Left lung (tissue), 10 donors: ENCODE results near the gene S100A16. TPM values are rescaled to one million over a fixed set of nuclear protein-coding genes. Genes with fewer than 3 reads are reported as not detected.

ENCODE experiments used
- ATAC-seq: fragments of 200-7000 bp; cut with Tn5 transposase; one replicate; pipeline ENCODE4 v1.9.1; 2020; ENCODE audit warnings: moderate library complexity
- DNase-seq, 4 donors: peaks; one replicate each; pipeline ENCODE4 v3.0.0-alpha.2; 2013 to 2020
- H3K27ac ChIP-seq, 2 donors: fragments of 200-600 bp; sonication (generic) in 1 of 2; one replicate each; pipeline versions ENCODE4 v1.5.0 to v1.8.0; 2020 to 2021
- H3K27me3 ChIP-seq, 2 donors: fragments of 200-600 bp; sonication (generic) in 1 of 2; one replicate each; pipeline versions ENCODE4 v1.5.0 to v1.8.0; 2020 to 2021
- H3K36me3 ChIP-seq, 2 donors: fragments of 200-600 bp; sonication (generic) in 1 of 2; one replicate each; pipeline versions ENCODE4 v1.5.0 to v1.8.0; 2020 to 2021
- H3K4me1 ChIP-seq, 2 donors: fragments of 200-600 bp; one replicate each; pipeline ENCODE4 v1.8.0; 2021
- H3K4me3 ChIP-seq, 2 donors: fragments of 200-600 bp; sonication (generic) in 1 of 2; one replicate each; pipeline versions ENCODE4 v1.5.0 to v1.8.0; 2020 to 2021; ENCODE audit warnings: mild to moderate bottlenecking in 1 of 2
- H3K9me3 ChIP-seq, 2 donors: fragments of 200-600 bp; sonication (generic) in 1 of 2; one replicate each; pipeline versions ENCODE4 v1.5.0 to v1.8.0; 2020 to 2021
- CTCF ChIP-seq, 2 donors: fragments of 200-600 bp; sonication (generic) in 1 of 2; IDR thresholded peaks; one replicate each; pipeline versions ENCODE4 v1.5.0 to v1.8.0; 2021; ENCODE audit warnings: antibody characterized with exemption in 2 of 2
- intact Hi-C, 2 donors: fragments of 100-400 bp; cut with DNase I; formaldehyde crosslinking; loops; one replicate each; pipeline versions ENCODE4 v1.11.2 to v1.14.2; 2022
- polyA plus RNA-seq, 6 donors: library from polyadenylated mRNA; unstranded; fragments of 120-200 nt; gene quantifications; one replicate each; pipeline ENCODE4 v1.2.1, GENCODE V29; 2013; ENCODE audit not compliant: insufficient read length in 6 of 6
- total RNA-seq, 2 donors: library from RNA; stranded (reverse); fragmentation: NEBNext Ultra II Directional; extraction: Animal tissue kit (Norgen Biotek cat#: 25700); gene quantifications; one replicate each; pipeline ENCODE4 v1.2.1, GENCODE V29; 2021
- donor health status: DM: no; HTN: yes; CAD: no.
- donor health status: DM: no; HTN: no; CAD: no.

S100A16 gene
- total and polyA plus RNA-seq, 8 donors: 118 to 160 (median 144) TPM

- DNase-seq (peak in 3 of 4 donors; percentile 77 to 89 (median 86)), ATAC-seq (peak; percentile 77)
- H3K27ac ChIP-seq: peak within 1 kb of the TSS; percentile 63 to 69
- H3K36me3 ChIP-seq: peaks cover 0 to 12% of the 10 kb centered on the region in 2 donors
- H3K9me3 ChIP-seq: no peaks in the 10 kb centered on the region
- no peak for TF ChIP-seq CTCF (IDR thresholded peaks at IDR 0.05)
- H3K4me3 ChIP-seq: peak within 1 kb of the TSS; percentile 12 to 38
- peaks cover 10 to 27% of the 10 kb centered on the region in 2 donors for H3K4me1 ChIP-seq
- intact Hi-C loops: no loop called here
- H3K27me3 ChIP-seq: no peaks in the 10 kb centered on the region
Observed at GRCh38 chr1:153616144-153616916, 3.4 kb upstream of the S100A16 start, which contains the start of gene S100A14. S100A14 (minus strand) TSS chr1:153616325; CDS start chr1:153615858, 467 bp downstream.

GRCh38 chr1:153615406-153615805 is 2.5 kb upstream of the S100A16 start:
- Histone ChIP-seq H3K36me3 (peaks cover 0 to 12% of the 10 kb centered on the region in 2 donors), H3K4me3 (peak overlapping the region; percentile 12 to 38), H3K4me1 (peaks cover 18 to 35% of the 10 kb centered on the region in 2 donors), H3K27ac (peak overlapping the region in 1 of 2 donors; percentile 63), H3K27me3 (no peaks in the 10 kb centered on the region), H3K9me3 (no peaks in the 10 kb centered on the region)
- no peak for TF ChIP-seq CTCF (IDR thresholded peaks at IDR 0.05)
- intact Hi-C loops: no loop called here
- ATAC-seq: no peak
- DNase-seq: no peak

- intact Hi-C loops: no loop called here
- H3K27me3 ChIP-seq: no peaks in the 10 kb centered on the region
- H3K4me3 ChIP-seq: peak overlapping the region in 1 of 2 donors; percentile 38
Observed at GRCh38 chr1:153614906-153615305, 2.0 kb upstream of the S100A16 start.

GRCh38 chr1:153614189-153614900 is 1.4 kb upstream of the S100A16 start:
- H3K27ac ChIP-seq: peak overlapping the region in 1 of 2 donors; percentile 8
- DNase-seq (no peak), ATAC-seq (no peak)
- peak overlapping the region in 1 of 2 donors; percentile 38 for H3K4me3 ChIP-seq
- no peaks in the 10 kb centered on the region for H3K27me3 ChIP-seq
- peaks cover 28 to 46% of the 10 kb centered on the region in 2 donors for H3K4me1 ChIP-seq
- TF ChIP-seq CTCF (IDR thresholded peaks at IDR 0.05): no peak
- peaks cover 0 to 10% of the 10 kb centered on the region in 2 donors for H3K36me3 ChIP-seq
- no peaks in the 10 kb centered on the region for H3K9me3 ChIP-seq
- intact Hi-C loops: no loop called here

More at GRCh38 chr1:153614906-153615305, 2.0 kb upstream of the S100A16 start:
- no peak for ATAC-seq
- Histone ChIP-seq H3K4me1 (peaks cover 23 to 40% of the 10 kb centered on the region in 2 donors), H3K9me3 (no peaks in the 10 kb centered on the region), H3K36me3 (peaks cover 0 to 12% of the 10 kb centered on the region in 2 donors), H3K27ac (no peak overlapping the region)
- DNase-seq: no peak
- TF ChIP-seq CTCF (IDR thresholded peaks at IDR 0.05): no peak

- intact Hi-C loops: no loop called here
- H3K27me3 ChIP-seq: no peaks in the 10 kb centered on the region
- DNase-seq (no peak), ATAC-seq (no peak)
- peaks cover 0 to under 1% of the 10 kb centered on the region in 2 donors for H3K36me3 ChIP-seq
- H3K4me3 ChIP-seq: peak overlapping the region in 1 of 2 donors; percentile 51
- H3K9me3 ChIP-seq: no peaks in the 10 kb centered on the region
- peak overlapping the region; percentile 75 to 86 for H3K27ac ChIP-seq
- peaks cover 38 to 51% of the 10 kb centered on the region in 2 donors for H3K4me1 ChIP-seq
- no peak for TF ChIP-seq CTCF (IDR thresholded peaks at IDR 0.05)
Observed at GRCh38 chr1:153613406-153613805, 469 bp upstream of the S100A16 start.
